ENCODE results near the gene MTERF1. TPM values are rescaled to one million over a fixed set of nuclear protein-coding genes. Genes with fewer than 3 reads are reported as not detected.
"Not testable (repeated sequence)": the region's sequence is repeated elsewhere in the genome, so short reads cannot be mapped to it uniquely, and the experiment has no call there.

MTERF1 gene
- total RNA-seq, 2 donors from 2014 or later, result 14.8 to 16.8 TPM

GRCh38 chr7:91892099-91892705 is 11.7 kb upstream of the MTERF1 start:
- Histone ChIP-seq H3K4me1 (no peaks in the 10 kb centered on the region), H3K9ac (ENCODE audit: low read depth in 2 of 2, low read length in 2 of 2) (no peak overlapping the region), H3K27ac (no peak overlapping the region), H3K27me3 (no peaks in the 10 kb centered on the region), H3K36me3 (no peaks in the 10 kb centered on the region), H3K9me3 (no peaks in the 10 kb centered on the region), H3K4me3 (no peak overlapping the region)
- TF ChIP-seq CTCF (IDR thresholded peaks at IDR 0.05), result no peak
- no peak for DNase-seq
- intact Hi-C loops (cut with DNase I), result no loop called here

GRCh38 chr7:91888271-91889175 is 8.0 kb upstream of the MTERF1 start:
- H3K36me3 ChIP-seq; H3K9me3 ChIP-seq; H3K9ac ChIP-seq (ENCODE audit: low read depth in 2 of 2, low read length in 2 of 2); intact Hi-C loops (cut with DNase I); H3K4me1 ChIP-seq; H3K4me3 ChIP-seq; H3K27ac ChIP-seq; H3K27me3 ChIP-seq; DNase-seq: not testable (repeated sequence)

- intact Hi-C loops (cut with DNase I), result not testable (repeated sequence)
Measured at GRCh38 chr7:91887336-91888213, 7.1 kb upstream of the MTERF1 start.

GRCh38 chr7:91883676-91884362 is 3.3 kb upstream of the MTERF1 start:
- Histone ChIP-seq H3K4me3 (no peak overlapping the region), H3K27ac (no peak overlapping the region), H3K9ac (ENCODE audit: low read depth in 2 of 2, low read length in 2 of 2) (no peak overlapping the region), H3K36me3 (no peaks in the 10 kb centered on the region), H3K4me1 (no peaks in the 10 kb centered on the region), H3K9me3 (no peaks in the 10 kb centered on the region), H3K27me3 (no peaks in the 10 kb centered on the region)
- intact Hi-C loops (cut with DNase I), result loop anchor here (5.0 kb wide), 1 partner anchor 58 kb away; the partner anchor contains the start of gene AKAP9
- TF ChIP-seq CTCF (IDR thresholded peaks at IDR 0.05), result no peak
- no peak for DNase-seq

More at GRCh38 chr7:91887336-91888213, 7.1 kb upstream of the MTERF1 start:
- H3K4me3 ChIP-seq; H3K4me1 ChIP-seq; DNase-seq; H3K27me3 ChIP-seq; H3K9me3 ChIP-seq; H3K27ac ChIP-seq; H3K9ac ChIP-seq (ENCODE audit: low read depth in 2 of 2, low read length in 2 of 2); H3K36me3 ChIP-seq: not testable (repeated sequence)

- DNase-seq, result no peak
- Histone ChIP-seq H3K27ac (peak overlapping the region; percentile 28), H3K4me1 (no peaks in the 10 kb centered on the region), H3K4me3 (peak overlapping the region; percentile 74), H3K9me3 (no peaks in the 10 kb centered on the region), H3K27me3 (no peaks in the 10 kb centered on the region), H3K9ac (ENCODE audit: low read depth in 2 of 2, low read length in 2 of 2) (peak overlapping the region; percentile 64 to 69), H3K36me3 (no peaks in the 10 kb centered on the region)
- no peak for TF ChIP-seq CTCF (IDR thresholded peaks at IDR 0.05)
- intact Hi-C loops (cut with DNase I), result loop anchor here (5.0 kb wide), 1 partner anchor 62 kb away; the partner anchor contains the start of gene AKAP9
Measured at GRCh38 chr7:91880016-91880412, 488 bp downstream of the MTERF1 start.
